GM18502 (cell line): ENCODE data around the gene CNTNAP2.

Source experiments
- ATAC-seq: cut with Tn5 transposase; IDR thresholded peaks from one replicate; pipeline ENCODE4 v1.9.1; 2021; ENCODE audit warnings: mild to moderate bottlenecking; ENCODE audit not compliant: unreplicated experiment, poor library complexity

Gene CNTNAP2

GRCh38 chr7:146728611-146729010 is 612.0 kb downstream of the CNTNAP2 start:
- no peak for ATAC-seq

- ATAC-seq: no peak
Measured at GRCh38 chr7:146731185-146731584, 614.6 kb downstream of the CNTNAP2 start.

- no peak for ATAC-seq
Measured at GRCh38 chr7:146735992-146736391, 619.4 kb downstream of the CNTNAP2 start.

- ATAC-seq: no peak
Measured at GRCh38 chr7:146736446-146737190, 620.0 kb downstream of the CNTNAP2 start.

GRCh38 chr7:146740039-146740438 is 623.4 kb downstream of the CNTNAP2 start:
- ATAC-seq: no peak

GRCh38 chr7:146741911-146742310 is 625.3 kb downstream of the CNTNAP2 start:
- ATAC-seq: no peak

- ATAC-seq: no peak
Measured at GRCh38 chr7:146754385-146754784, 637.8 kb downstream of the CNTNAP2 start.

GRCh38 chr7:146755585-146755984 is 639.0 kb downstream of the CNTNAP2 start:
- no peak for ATAC-seq

- ATAC-seq: no peak
Measured at GRCh38 chr7:146764458-146764857, 647.9 kb downstream of the CNTNAP2 start.

- ATAC-seq: no peak
Measured at GRCh38 chr7:146768957-146769356, 652.4 kb downstream of the CNTNAP2 start.

GRCh38 chr7:146772601-146773000 is 656.0 kb downstream of the CNTNAP2 start:
- no peak for ATAC-seq

GRCh38 chr7:146773506-146773905 is 656.9 kb downstream of the CNTNAP2 start:
- no peak for ATAC-seq

GRCh38 chr7:146781352-146782116 is 664.9 kb downstream of the CNTNAP2 start:
- no peak for ATAC-seq

- ATAC-seq: no peak
Measured at GRCh38 chr7:146787266-146787665, 670.7 kb downstream of the CNTNAP2 start.

- no peak for ATAC-seq
Measured at GRCh38 chr7:146788008-146788407, 671.4 kb downstream of the CNTNAP2 start.

GRCh38 chr7:146791344-146792285 is 675.0 kb downstream of the CNTNAP2 start:
- no peak for ATAC-seq

GRCh38 chr7:146804620-146805019 is 688.0 kb downstream of the CNTNAP2 start:
- no peak for ATAC-seq

- no peak for ATAC-seq
Measured at GRCh38 chr7:146805082-146805481, 688.5 kb downstream of the CNTNAP2 start.

- ATAC-seq: no peak
Measured at GRCh38 chr7:146826329-146826728, 709.7 kb downstream of the CNTNAP2 start.

GRCh38 chr7:146830686-146831085 is 714.1 kb downstream of the CNTNAP2 start:
- ATAC-seq: no peak

GRCh38 chr7:146831875-146832274 is 715.3 kb downstream of the CNTNAP2 start:
- no peak for ATAC-seq
